HepG2 (cell line): ENCODE data around the gene LYPD6B. TPM values are rescaled to one million over a fixed set of nuclear protein-coding genes. Genes with fewer than 3 reads are reported as not detected.

Experiments used
- ATAC-seq: fragments of 200-7000 bp; cut with Tn5 transposase; 3 replicates; pipeline ENCODE4 v1.9.1; 2020; ENCODE audit warnings: mild to moderate bottlenecking, moderate library complexity
- BruUV-seq: library from RNA; stranded (reverse); fragments of 400-500 nt; replicated peaks from 2 replicates; lab custom pipeline; 2021; lab: Mats Ljungman, UMichigan
- CTCF ChIA-PET: fragments of 300-600 bp; formaldehyde crosslinking; extraction: SDS; loops from one replicate; lab custom pipeline; 2021; ENCODE audit warnings: low total read pairs, inconsistent platforms, low intra/inter-chr PET ratio; lab: Yijun Ruan, JAX
- POLR2A ChIA-PET: fragments of 350-600 bp; sonication (Branson Sonifier 250); formaldehyde crosslinking; loops from one replicate; lab custom pipeline; 2020; ENCODE audit warnings: antibody characterized with exemption, inconsistent platforms; lab: Yijun Ruan, JAX
- DNase-seq: peaks from one replicate; pipeline ENCODE4 v3.0.0-alpha.2; 2015; ENCODE audit warnings: low spot score
- FAIRE-seq: peaks from 3 replicates; lab custom pipeline; 2011; peaks lifted over from hg19 to GRCh38; lab: Jason Lieb, UNC
- H2AFZ ChIP-seq: one replicate; pipeline ENCODE4 v1.6.1; 2011; ENCODE audit warnings: low read length, inconsistent platforms
- H3K27ac ChIP-seq: fragments of 300-600 bp; 3 replicates; pipeline ENCODE4 v1.8.0; 2011; ENCODE audit warnings: mixed run types, mild to moderate bottlenecking, mixed read lengths, low read length, inconsistent platforms; ENCODE audit not compliant: insufficient read depth; ENCODE audit errors: extremely low read length
- H3K27me3 ChIP-seq, 2 experiments: fragments of 200-600 bp in 1 of 2; 2 replicates in 1 of 2; 3 replicates in 1 of 2; pipeline versions ENCODE4 v1.6.0 to v1.8.0; 2011; ENCODE audit warnings: low read length in 2 of 2, mild to moderate bottlenecking in 2 of 2, moderate library complexity in 2 of 2, inconsistent platforms in 1 of 2; ENCODE audit not compliant: insufficient read depth in 2 of 2, control insufficient read depth in 1 of 2
- H3K36me3 ChIP-seq, 2 experiments: fragments of 200-600 bp in 1 of 2; replicated peaks in 1 of 2; 2 replicates in 1 of 2; 3 replicates in 1 of 2; pipeline versions ENCODE4 v1.5.1 to v1.8.0; 2011; ENCODE audit warnings: low read length in 2 of 2, inconsistent platforms in 1 of 2; ENCODE audit not compliant: insufficient read depth in 2 of 2, control insufficient read depth in 1 of 2
- H3K4me1 ChIP-seq: 2 replicates; pipeline ENCODE4 v1.5.1; 2012; ENCODE audit warnings: low read length, inconsistent platforms; ENCODE audit not compliant: insufficient read depth
- H3K4me2 ChIP-seq: 2 replicates; pipeline ENCODE4 v1.6.0; 2011; ENCODE audit warnings: low read depth, low read length, inconsistent platforms
- H3K4me3 ChIP-seq, 3 experiments: fragments of 200-600 bp in 1 of 3; sonication (generic), shearing (Covaris generic) in 1 of 3; replicated peaks in 1 of 3; 2 replicates each; pipeline ENCODE4 v1.5.1; 2011 to 2016; ENCODE audit warnings: low read length in 3 of 3, inconsistent platforms in 2 of 3, low read depth in 2 of 3, mild to moderate bottlenecking in 2 of 3, control low read depth in 1 of 3, mixed read lengths in 1 of 3; ENCODE audit not compliant: insufficient read depth in 1 of 3
- H3K79me2 ChIP-seq: one replicate; pipeline ENCODE4 v1.6.1; 2011; ENCODE audit warnings: low read length, inconsistent platforms; ENCODE audit not compliant: insufficient read depth
- H3K9ac ChIP-seq: 2 replicates; pipeline ENCODE4 v1.6.0; 2011; ENCODE audit warnings: mild to moderate bottlenecking, low read depth, low read length, inconsistent platforms; ENCODE audit not compliant: insufficient read depth
- H3K9me3 ChIP-seq: 2 replicates; pipeline ENCODE4 v1.5.1; 2012; ENCODE audit warnings: mild to moderate bottlenecking, low read length
- H4K20me1 ChIP-seq: 2 replicates; pipeline ENCODE4 v1.6.0; 2011; ENCODE audit warnings: inconsistent platforms, mild to moderate bottlenecking, low read length, moderate library complexity; ENCODE audit not compliant: insufficient read depth
- ATF7 ChIP-seq, 2 experiments: fragments of 450-650 bp in 1 of 2; sonication (generic) in 1 of 2; formaldehyde crosslinking in 1 of 2; IDR thresholded peaks; 2 replicates each; pipeline versions ENCODE4 v1.4.0 to v1.6.1; 2016 to 2020; ENCODE audit warnings: antibody characterized with exemption in 1 of 2, mild to moderate bottlenecking in 1 of 2, missing genetic modification reagents in 1 of 2
- DNMT1 ChIP-seq: sonication (generic); formaldehyde crosslinking; IDR thresholded peaks from 2 replicates; pipeline ENCODE4 v1.5.1; 2020; ENCODE audit warnings: mild to moderate bottlenecking, missing genetic modification reagents
- FOXK1 ChIP-seq: sonication (generic); formaldehyde crosslinking; IDR thresholded peaks from 2 replicates; pipeline ENCODE4 v1.4.0; 2020; ENCODE audit warnings: low read depth, missing genetic modification reagents, borderline replicate concordance
- IRF1 ChIP-seq: sonication (generic); formaldehyde crosslinking; IDR thresholded peaks from 2 replicates; pipeline ENCODE4 v1.4.0; 2020; ENCODE audit warnings: low read depth, mild to moderate bottlenecking, missing genetic modification reagents
- KAT7 ChIP-seq: IDR thresholded peaks from 2 replicates; pipeline ENCODE4 v1.6.1; 2018; ENCODE audit warnings: borderline replicate concordance, missing compliant biosample characterization
- MEIS1 ChIP-seq: sonication (generic); formaldehyde crosslinking; IDR thresholded peaks from 2 replicates; pipeline ENCODE4 v1.9.0; 2021; ENCODE audit warnings: mild to moderate bottlenecking, missing genetic modification reagents, moderate library complexity, borderline replicate concordance
- MIER2 ChIP-seq: IDR thresholded peaks from 2 replicates; pipeline ENCODE4 v1.6.1; 2016; ENCODE audit warnings: missing biosample characterization, missing genetic modification reagents
- MYNN ChIP-seq: sonication (generic); formaldehyde crosslinking; IDR thresholded peaks from 2 replicates; pipeline ENCODE4 v1.4.0; 2020; ENCODE audit warnings: mild to moderate bottlenecking, low read depth, missing genetic modification reagents
- NFATC3 ChIP-seq: sonication (generic); formaldehyde crosslinking; IDR thresholded peaks from 2 replicates; pipeline ENCODE4 v1.5.1; 2020; ENCODE audit warnings: mild to moderate bottlenecking, missing genetic modification reagents
- THAP7 ChIP-seq: sonication (generic); formaldehyde crosslinking; IDR thresholded peaks from 2 replicates; pipeline ENCODE4 v1.8.1; 2023; ENCODE audit warnings: mild to moderate bottlenecking, missing genetic modification reagents
- THAP8 ChIP-seq: sonication (generic); formaldehyde crosslinking; IDR thresholded peaks from 2 replicates; pipeline ENCODE4 v1.5.1; 2020; ENCODE audit warnings: missing genetic modification reagents, mild to moderate bottlenecking, borderline replicate concordance
- ZBTB7A ChIP-seq: sonication (generic); formaldehyde crosslinking; IDR thresholded peaks from 2 replicates; pipeline ENCODE4 v1.8.0; 2022; ENCODE audit warnings: mild to moderate bottlenecking, missing genetic modification reagents
- ZNF432 ChIP-seq: sonication (generic); formaldehyde crosslinking; IDR thresholded peaks from 2 replicates; pipeline ENCODE4 v1.5.0; 2020; ENCODE audit warnings: missing genetic modification reagents, mild to moderate bottlenecking, borderline replicate concordance
- ZNF710 ChIP-seq: sonication (generic); formaldehyde crosslinking; IDR thresholded peaks from 2 replicates; pipeline ENCODE4 v1.5.0; 2020; ENCODE audit warnings: mild to moderate bottlenecking, missing genetic modification reagents, borderline replicate concordance
- ZNF775 ChIP-seq: sonication (generic); formaldehyde crosslinking; IDR thresholded peaks from 2 replicates; pipeline ENCODE4 v1.4.0; 2020; ENCODE audit warnings: missing genetic modification reagents, mild to moderate bottlenecking, moderate library complexity, borderline replicate concordance
- ZNF83 ChIP-seq: sonication (generic); formaldehyde crosslinking; IDR thresholded peaks from 2 replicates; pipeline ENCODE4 v1.4.0; 2020; ENCODE audit warnings: missing genetic modification reagents, mild to moderate bottlenecking, borderline replicate concordance
- whole genome bisulfite sequencing: methylation state at CpG from one replicate; pipeline ENCODE4 v1.1.6; 2017; ENCODE audit warnings: low lambda C conversion rate; 5-methylcytosine and 5-hydroxymethylcytosine counted together
- in situ Hi-C: cut with HindIII; loops from 2 replicates; pipeline ENCODE4 v1.10.0; 2017; ENCODE audit warnings: low pct_unique_long_range_greater_than_20kb; ENCODE audit not compliant: extremely low pct_ligation_motif_present
- intact Hi-C: fragments of 100-400 bp; cut with micrococcal nuclease; formaldehyde crosslinking; loops from one replicate; pipeline ENCODE4 v1.10.0; 2022; ENCODE audit not compliant: unreplicated experiment
- polyA plus RNA-seq, 8 experiments: library from polyadenylated mRNA; depleted of rRNA in 3 of 8; stranded (reverse) in 7 of 8; unstranded in 1 of 8; fragments of >200 nt; fragmentation: Illumina TruSeq in 4 of 8; extraction: Trizol in 4 of 8; gene quantifications; 2 replicates each; pipeline versions ENCODE4 v1.2.1 to v1.2.3, GENCODE V29; 2011 to 2016; ENCODE audit warnings: low read depth in 4 of 8, missing spikeins in 1 of 8, mixed read lengths in 1 of 8; ENCODE audit not compliant: insufficient read depth in 1 of 8
- total RNA-seq, 5 experiments: library from RNA; depleted of rRNA; stranded (reverse); fragments of >200 nt; fragmentation: Illumina TruSeq; extraction: Trizol; gene quantifications; 2 replicates each; pipeline ENCODE4 v1.2.3, GENCODE V29; 2016; ENCODE audit warnings: low read depth in 1 of 5

The LYPD6B gene
- total and polyA plus RNA-seq, 2 of the 13 experiments (the other 11 are each of a cell fraction or from before 2014, with no cell fraction given), result not detected

- 0% methylated on average over 1 of the region's 1 CpG for WGBS
- Histone ChIP-seq H3K4me3 (no peak overlapping the region), H3K4me1 (peaks cover 7% of the 10 kb centered on the region), H3K79me2 (no peaks in the 10 kb centered on the region), H4K20me1 (no peaks in the 10 kb centered on the region), H2AFZ (no peak overlapping the region), H3K9me3 (no peaks in the 10 kb centered on the region), H3K27me3 (peaks cover 0 to 4% of the 10 kb centered on the region in 2 experiments; a peak in 2 of 5 replicates), H3K36me3 (no peaks in the 10 kb centered on the region), H3K27ac (no peak overlapping the region), H3K9ac (no peak overlapping the region), H3K4me2 (no peak overlapping the region)
- intact Hi-C loops, result no loop called here
- no peak for FAIRE-seq
- ChIA-PET POLR2A (no interaction called here), CTCF (no interaction called here)
- DNase-seq, result no peak
- ATAC-seq, result no peak
- no TSS peak for BruUV-seq
- TF ChIP-seq ZNF710 (CRISPR knock-in tag) (no peak), NFATC3 (no peak), MYNN (no peak), MIER2 (CRISPR knock-in tag) (no peak), ZNF432 (no peak), DNMT1 (CRISPR knock-in tag) (no peak), IRF1 (CRISPR knock-in tag) (no peak), ZBTB7A (no peak), FOXK1 (CRISPR knock-in tag) (no peak), ATF7 (IDR thresholded peaks at IDR 0.05) (no peak), ATF7 (CRISPR knock-in tag; IDR thresholded peaks at IDR 0.05) (no peak), THAP8 (CRISPR knock-in tag) (no peak), ZNF83 (CRISPR knock-in tag) (no peak), KAT7 (no peak), MEIS1 (CRISPR knock-in tag) (no peak), ZNF775 (CRISPR knock-in tag) (no peak), THAP7 (CRISPR knock-in tag) (no peak)
- TF ChIP-seq, all 625 proteins: peak for 0
- in situ Hi-C loops, result no loop called here
Observed at GRCh38 chr2:149015501-149015900, 23.0 kb upstream of the LYPD6B start.
